ENCODE results near the gene CBFB.

- TF ChIP-seq EZH2 (IDR thresholded peaks at IDR 0.05; ENCODE audit: insufficient read depth, poor library complexity, severe bottlenecking) (no peak), EZH2phosphoT487 (IDR thresholded peaks at IDR 0.05; ENCODE audit: insufficient read depth, low read depth) (no peak)
These were observed 21.8 kb downstream of the CBFB start for GRCh38 chr16:67050796-67051195.
